ENCODE data around the gene AVL9. TPM values are rescaled to one million over a fixed set of nuclear protein-coding genes. Genes with fewer than 3 reads are reported as not detected.

AVL9 gene
- total RNA-seq, 1 donor from 2014 or later, result 46.8 TPM

GRCh38 chr7:32472015-32472414 lies 23.3 kb upstream of the AVL9 start:
- no peaks in the 10 kb centered on the region for H3K9me3 Mint-ChIP-seq (ENCODE audit: unreplicated experiment)

GRCh38 chr7:32474008-32474407 lies 21.3 kb upstream of the AVL9 start:
- DNase-seq, result no peak
- Mint-ChIP-seq H3K9me3 (ENCODE audit: unreplicated experiment) (no peaks in the 10 kb centered on the region), H3K4me3 (ENCODE audit: unreplicated experiment) (no peak overlapping the region), H3K36me3 (ENCODE audit: unreplicated experiment) (no peaks in the 10 kb centered on the region), H3K4me1 (ENCODE audit: low read depth, unreplicated experiment) (peaks cover 2% of the 10 kb centered on the region), H3K27ac (ENCODE audit: unreplicated experiment) (no peak overlapping the region), H3K27me3 (ENCODE audit: unreplicated experiment) (peaks cover 2% of the 10 kb centered on the region)
- TF ChIP-seq CTCF (IDR thresholded peaks at IDR 0.05; ENCODE audit: partially characterized antibody, unreplicated experiment), result no peak

More at GRCh38 chr7:32472015-32472414, 23.3 kb upstream of the AVL9 start:
- no peaks in the 10 kb centered on the region for H3K36me3 Mint-ChIP-seq (ENCODE audit: unreplicated experiment)
- no peak for DNase-seq
- peaks cover 2% of the 10 kb centered on the region for H3K27me3 Mint-ChIP-seq (ENCODE audit: unreplicated experiment)
- no peak overlapping the region for H3K4me3 Mint-ChIP-seq (ENCODE audit: unreplicated experiment)
- peaks cover 2% of the 10 kb centered on the region for H3K4me1 Mint-ChIP-seq (ENCODE audit: low read depth, unreplicated experiment)
- TF ChIP-seq CTCF (IDR thresholded peaks at IDR 0.05; ENCODE audit: partially characterized antibody, unreplicated experiment), result no peak
- H3K27ac Mint-ChIP-seq (ENCODE audit: unreplicated experiment), result no peak overlapping the region

DNA sequence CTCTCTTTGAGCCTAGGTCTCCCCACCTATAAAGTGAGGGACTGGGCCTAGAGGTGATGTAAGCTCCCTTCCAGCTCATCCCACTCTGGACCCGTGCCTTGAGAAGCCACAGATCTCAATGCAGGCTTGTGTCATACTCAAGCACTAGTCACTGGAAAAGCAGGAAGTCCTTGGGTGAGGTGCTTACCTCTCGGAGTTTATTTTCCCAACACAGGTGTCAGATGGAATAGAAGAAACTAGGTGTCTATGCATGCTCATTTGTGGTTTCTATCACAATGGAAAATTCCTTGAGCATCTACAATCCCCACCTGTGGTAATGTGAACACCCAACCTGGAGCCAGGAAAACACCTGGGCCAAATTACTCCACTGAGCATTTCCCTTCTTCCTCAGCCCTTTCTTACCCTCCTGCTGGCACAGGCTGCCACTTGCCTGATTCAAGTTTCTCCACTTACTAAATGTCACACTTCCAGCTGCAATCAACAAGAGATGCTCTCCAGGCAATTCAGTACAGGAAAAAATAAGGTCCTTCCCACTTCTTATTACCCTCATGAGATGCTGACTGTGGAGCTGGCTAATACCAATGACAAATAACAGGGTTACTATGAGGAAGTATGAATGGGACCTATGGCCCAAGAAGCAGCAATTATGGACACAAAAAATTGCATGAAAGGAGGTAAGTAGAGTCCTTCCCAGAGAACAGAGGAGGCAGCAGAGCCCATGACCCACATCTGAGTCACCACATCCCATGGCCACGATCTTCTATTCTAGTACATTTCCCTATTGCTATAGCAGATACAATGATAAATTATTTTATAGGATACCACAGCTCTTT lies 18.3 kb upstream of the AVL9 start:
- no peak overlapping the region for H3K27ac Mint-ChIP-seq (ENCODE audit: unreplicated experiment)
- H3K4me3 Mint-ChIP-seq (ENCODE audit: unreplicated experiment), result no peak overlapping the region
- TF ChIP-seq CTCF (IDR thresholded peaks at IDR 0.05; ENCODE audit: partially characterized antibody, unreplicated experiment), result no peak
- H3K4me1 Mint-ChIP-seq (ENCODE audit: low read depth, unreplicated experiment), result peaks cover 2% of the 10 kb centered on the region
- H3K27me3 Mint-ChIP-seq (ENCODE audit: unreplicated experiment), result peaks cover 2% of the 10 kb centered on the region
- H3K9me3 Mint-ChIP-seq (ENCODE audit: unreplicated experiment), result no peaks in the 10 kb centered on the region
- no peak for DNase-seq
- H3K36me3 Mint-ChIP-seq (ENCODE audit: unreplicated experiment), result no peaks in the 10 kb centered on the region

DNA sequence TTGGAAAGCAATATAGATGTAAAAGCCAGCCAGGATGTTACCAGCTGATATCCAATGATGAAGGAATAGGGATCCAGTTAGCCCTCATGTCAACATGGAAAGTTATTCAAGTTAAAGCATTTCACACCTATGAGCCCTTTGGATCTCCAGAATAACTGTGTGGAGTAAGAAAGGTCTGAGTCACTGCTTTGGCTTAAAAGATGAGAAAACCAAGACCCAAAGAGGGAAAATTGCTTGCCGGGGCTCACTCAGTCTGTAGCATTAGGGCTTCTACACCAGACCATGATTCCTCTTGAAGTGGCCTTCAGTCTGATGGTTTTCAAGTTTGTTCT lies 17.7 kb upstream of the AVL9 start:
- peaks cover 2% of the 10 kb centered on the region for H3K4me1 Mint-ChIP-seq (ENCODE audit: low read depth, unreplicated experiment)
- H3K4me3 Mint-ChIP-seq (ENCODE audit: unreplicated experiment), result no peak overlapping the region
- H3K36me3 Mint-ChIP-seq (ENCODE audit: unreplicated experiment), result no peaks in the 10 kb centered on the region
- H3K27ac Mint-ChIP-seq (ENCODE audit: unreplicated experiment), result no peak overlapping the region
- TF ChIP-seq CTCF (IDR thresholded peaks at IDR 0.05; ENCODE audit: partially characterized antibody, unreplicated experiment), result no peak
- no peak for DNase-seq
- H3K27me3 Mint-ChIP-seq (ENCODE audit: unreplicated experiment), result peaks cover 2% of the 10 kb centered on the region
- H3K9me3 Mint-ChIP-seq (ENCODE audit: unreplicated experiment), result no peaks in the 10 kb centered on the region

DNA sequence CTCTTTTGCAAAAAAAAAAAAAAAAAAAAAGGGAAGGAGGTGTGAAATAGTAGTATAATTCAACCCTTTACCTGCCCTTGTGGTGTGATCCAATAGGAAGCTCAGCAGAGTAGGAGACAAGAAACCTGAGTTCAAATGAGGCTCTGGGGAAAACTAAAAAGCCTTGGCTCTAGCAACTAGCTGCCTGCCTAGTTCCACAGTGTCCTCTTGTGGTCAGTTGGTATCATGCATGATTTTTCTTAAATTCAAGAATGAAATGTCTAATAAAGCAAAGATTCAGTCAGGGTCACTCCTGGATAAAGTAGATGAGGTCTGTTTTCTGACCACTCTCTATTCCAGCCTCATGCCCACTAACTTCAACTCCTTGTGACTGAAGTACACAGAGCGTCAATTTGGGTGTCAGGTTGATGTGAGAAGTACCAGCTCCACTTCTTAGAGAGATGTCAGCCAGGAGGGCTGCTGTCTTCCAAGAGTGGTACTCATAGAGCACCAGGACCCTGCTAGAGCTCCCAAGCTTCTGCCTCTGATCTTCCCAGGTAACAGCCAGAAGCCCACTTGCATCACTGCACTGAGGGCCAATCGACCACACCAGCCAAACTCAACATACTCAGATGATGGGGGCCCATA lies 15.6 kb upstream of the AVL9 start:
- H3K27me3 Mint-ChIP-seq (ENCODE audit: unreplicated experiment), result no peaks in the 10 kb centered on the region
- DNase-seq, result peak; percentile 31
- no peaks in the 10 kb centered on the region for H3K4me1 Mint-ChIP-seq (ENCODE audit: low read depth, unreplicated experiment)

More for the DNA sequence above, 15.6 kb upstream of the AVL9 start:
- Mint-ChIP-seq H3K4me3 (ENCODE audit: unreplicated experiment) (no peak overlapping the region), H3K36me3 (ENCODE audit: unreplicated experiment) (no peaks in the 10 kb centered on the region), H3K9me3 (ENCODE audit: unreplicated experiment) (no peaks in the 10 kb centered on the region), H3K27ac (ENCODE audit: unreplicated experiment) (no peak overlapping the region)
- peak; percentile 76 for TF ChIP-seq CTCF (IDR thresholded peaks at IDR 0.05; ENCODE audit: partially characterized antibody, unreplicated experiment)

Data from glutamatergic neuron (in vitro differentiated cells).